Hematopoietic multipotent progenitor cell treated with erythropoietin and hydrocortisone succinate and interleukin-3 and kit ligand, for 17 days (in vitro differentiated cells): Measurements from ENCODE around the gene PPP1R2B.

Experiments
- DNase-seq: peaks from one replicate; pipeline ENCODE4 v3.0.0-alpha.2; 2015; ENCODE audit warnings: low spot score

Gene PPP1R2B

DNA sequence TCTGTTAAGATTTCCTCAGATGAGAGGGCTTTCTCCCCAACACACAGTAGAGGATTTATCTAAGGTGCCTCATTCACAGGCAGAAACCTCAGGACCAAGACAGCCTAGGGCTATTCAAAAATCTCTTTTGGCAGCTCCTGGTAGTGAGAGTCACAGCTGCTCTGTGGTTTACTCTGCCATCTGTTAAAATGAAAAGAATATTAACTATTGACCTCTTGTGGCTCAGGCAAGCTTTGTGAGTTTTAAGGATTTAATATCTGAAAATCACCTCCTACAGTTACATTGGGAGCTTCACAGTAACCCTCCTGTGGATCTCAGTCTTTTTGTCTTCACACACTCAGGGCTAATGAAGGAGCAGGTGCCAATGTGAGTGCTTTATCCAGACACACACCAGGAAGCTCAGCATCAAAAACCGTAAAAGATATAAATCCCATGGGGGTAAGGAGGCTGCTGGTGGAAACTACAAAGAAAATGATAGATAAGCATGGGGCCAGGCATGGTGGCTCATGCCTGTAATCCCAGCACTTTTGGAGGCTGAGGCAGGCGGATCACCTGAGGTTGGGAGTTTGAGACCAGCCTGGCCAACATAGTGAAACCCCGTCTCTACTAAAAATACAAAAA lies 29.7 kb downstream of the PPP1R2B start:
- DNase-seq, result no peak

DNA sequence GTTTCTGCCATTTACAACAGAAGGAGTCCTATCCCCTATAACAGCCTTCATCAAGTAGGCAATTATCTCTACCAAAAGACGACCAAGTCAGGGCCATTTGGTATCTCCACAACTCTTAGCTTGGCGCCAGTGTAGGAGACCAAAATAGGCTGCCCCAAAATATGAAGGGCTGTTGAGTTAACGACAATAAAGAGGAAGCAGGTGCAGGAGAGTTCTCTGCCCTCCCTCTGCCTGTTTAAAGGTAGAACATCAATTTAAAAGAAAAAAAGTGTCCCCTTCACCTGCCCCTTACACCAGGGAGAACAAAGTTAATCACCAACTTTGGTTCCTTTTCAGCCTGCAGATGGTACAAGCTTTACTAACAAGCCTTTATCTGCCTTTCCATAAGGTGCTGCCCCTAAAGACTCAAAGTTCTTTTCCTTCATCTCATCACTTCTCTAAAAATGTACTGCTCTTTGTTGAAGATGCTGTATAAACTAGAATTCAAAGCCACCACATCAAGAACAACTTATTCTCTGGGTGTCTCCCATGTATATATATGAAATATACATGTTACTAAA lies 33.3 kb downstream of the PPP1R2B start:
- DNase-seq, result no peak

DNA sequence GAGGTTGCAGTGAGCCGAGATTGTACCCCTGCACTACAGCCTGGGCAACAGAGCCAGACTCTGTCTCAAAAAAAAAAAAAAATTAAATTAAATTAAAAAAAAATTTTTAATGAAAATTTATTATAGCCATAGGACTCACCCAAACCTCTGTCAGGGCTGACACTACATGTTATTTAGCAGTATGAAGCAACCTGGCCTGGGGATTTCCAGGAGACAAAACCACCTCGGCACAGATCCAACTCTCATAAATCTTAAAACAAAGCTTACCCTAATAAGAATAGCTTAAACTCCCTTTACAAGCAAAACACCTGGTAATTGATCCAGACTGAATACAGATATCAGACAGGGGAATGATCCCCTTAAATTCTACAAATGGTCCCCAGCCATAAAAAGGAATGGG lies 38.4 kb downstream of the PPP1R2B start:
- DNase-seq, result no peak

DNA sequence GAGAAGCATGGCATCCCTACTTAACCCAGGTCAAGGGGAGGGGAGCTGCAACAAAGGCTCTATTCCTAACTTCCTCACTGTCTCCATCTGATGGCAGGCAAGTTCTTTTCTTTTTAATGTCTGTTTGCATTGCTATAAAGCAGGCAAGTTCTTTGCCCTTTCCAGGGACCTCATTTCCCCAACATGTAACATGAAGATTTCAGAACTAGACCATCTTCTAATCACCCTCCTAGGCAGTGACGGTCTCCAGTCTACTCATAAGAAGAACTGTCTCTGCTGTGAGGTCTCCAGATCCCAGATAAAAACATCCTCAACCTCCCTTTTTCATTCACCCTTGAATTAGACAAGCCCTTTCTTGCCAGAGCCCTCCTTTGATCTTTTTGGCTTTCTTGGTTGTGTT lies 42.1 kb downstream of the PPP1R2B start:
- DNase-seq, result no peak

DNA sequence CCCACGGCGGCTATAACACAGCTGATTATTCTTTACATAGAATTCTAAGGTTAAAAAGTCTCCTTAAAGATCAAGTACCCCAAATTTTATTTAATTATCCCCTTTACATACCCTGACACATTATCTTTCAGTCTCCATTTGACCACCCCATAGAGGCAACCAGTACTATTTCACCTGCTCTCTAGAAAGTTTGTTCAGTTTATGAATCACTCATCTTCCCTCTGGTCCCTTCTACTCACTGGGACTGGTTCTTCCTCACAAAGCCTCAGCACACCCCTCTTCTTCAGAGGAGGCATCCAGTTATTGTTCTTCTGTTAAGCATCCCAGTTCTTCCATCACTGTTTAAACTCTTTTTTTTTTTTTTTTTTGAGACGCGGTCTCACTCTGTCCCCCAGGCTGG lies 42.8 kb downstream of the PPP1R2B start:
- DNase-seq, result no peak

DNA sequence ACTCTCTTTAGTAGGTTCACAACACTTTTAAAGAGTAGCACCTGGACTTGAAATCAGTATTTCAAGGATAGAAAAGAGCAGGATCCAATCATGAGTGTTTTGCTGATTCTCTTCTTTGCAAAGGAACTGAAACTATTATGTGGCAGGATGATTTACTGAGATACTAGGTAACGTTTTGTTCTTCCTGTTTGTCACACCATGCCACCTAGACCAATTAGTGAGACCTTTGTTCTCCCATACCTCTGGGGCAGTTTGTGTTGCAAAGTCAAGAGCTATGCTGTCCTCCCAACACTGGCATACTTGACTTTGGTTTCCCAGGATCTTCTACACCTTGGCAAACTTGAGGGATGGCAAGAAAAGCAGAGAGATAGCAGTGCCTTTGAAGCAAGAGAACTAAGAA lies 43.4 kb downstream of the PPP1R2B start:
- DNase-seq, result no peak

DNA sequence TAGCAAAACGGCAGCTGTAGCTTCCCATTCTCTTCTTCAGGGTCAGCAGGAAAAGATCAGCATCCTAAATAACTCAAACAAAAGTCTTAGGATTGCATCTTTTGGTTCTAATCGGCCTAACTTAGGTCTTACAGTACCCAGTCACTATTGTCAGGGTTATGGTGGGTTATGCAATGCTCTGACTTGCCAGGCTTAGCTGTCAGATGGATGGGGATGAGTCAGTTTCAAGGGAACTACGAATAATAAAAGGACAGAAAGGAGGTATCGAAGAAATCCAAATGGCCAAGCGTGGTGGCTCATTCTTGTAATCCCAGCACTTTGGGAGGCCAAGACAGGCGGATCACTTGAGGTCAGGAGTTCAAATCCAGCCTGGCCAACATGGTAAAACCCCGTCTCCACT lies 46.5 kb downstream of the PPP1R2B start:
- no peak for DNase-seq
